AG04450 (cell line): ENCODE results near the gene HK1. TPM values are rescaled to one million over a fixed set of nuclear protein-coding genes. Genes with fewer than 3 reads are reported as not detected.
A peak's percentile ranks its signal among the peaks of the same experiment; 100 is the strongest.

Experiments used
- CTCF ChIA-PET: fragments of 300-600, 350-600 bp; formaldehyde crosslinking; extraction: SDS; loops from one replicate; lab custom pipeline; 2022; ENCODE audit warnings: antibody characterized with exemption, inconsistent platforms; lab: Charles Lee
- POLR2A ChIA-PET: fragments of 350-600 bp; formaldehyde crosslinking; extraction: SDS; loops from one replicate; lab custom pipeline; 2021; ENCODE audit warnings: antibody characterized with exemption, inconsistent platforms; lab: Yijun Ruan, JAX
- DNase-seq: peaks from one replicate; pipeline ENCODE4 v3.0.0-alpha.2; 2011; ENCODE audit warnings: low read depth, low spot score
- H3K27ac ChIP-seq: one replicate; pipeline ENCODE4 v1.5.1; 2012; ENCODE audit warnings: low read depth, low read length, control low read depth
- H3K27me3 ChIP-seq: one replicate; pipeline ENCODE4 v1.6.0; 2012; ENCODE audit warnings: low read length; ENCODE audit not compliant: control insufficient read depth, insufficient read depth
- H3K4me3 ChIP-seq: 2 replicates; pipeline ENCODE4 v1.5.1; 2011; ENCODE audit warnings: mild to moderate bottlenecking, low read depth, low read length, control low read depth
- H3K9me3 ChIP-seq: 2 replicates; pipeline ENCODE4 v1.5.1; 2012; ENCODE audit warnings: low read length; ENCODE audit not compliant: control insufficient read depth, insufficient read depth
- polyA plus RNA-seq: library from polyadenylated mRNA; depleted of rRNA; stranded (reverse); fragments of >200 nt; gene quantifications from 2 replicates; pipeline ENCODE4 v1.2.3, GENCODE V29; 2011
- TF ChIP-seq, protein P1 (sequence below): IDR thresholded peaks from 2 replicates; pipeline ENCODE4 v1.5.1; 2011; ENCODE audit warnings: low read depth, low read length, control low read depth, inconsistent platforms

Gene HK1
- polyA plus RNA-seq, 1 experiment = 31.9 TPM

DNA sequence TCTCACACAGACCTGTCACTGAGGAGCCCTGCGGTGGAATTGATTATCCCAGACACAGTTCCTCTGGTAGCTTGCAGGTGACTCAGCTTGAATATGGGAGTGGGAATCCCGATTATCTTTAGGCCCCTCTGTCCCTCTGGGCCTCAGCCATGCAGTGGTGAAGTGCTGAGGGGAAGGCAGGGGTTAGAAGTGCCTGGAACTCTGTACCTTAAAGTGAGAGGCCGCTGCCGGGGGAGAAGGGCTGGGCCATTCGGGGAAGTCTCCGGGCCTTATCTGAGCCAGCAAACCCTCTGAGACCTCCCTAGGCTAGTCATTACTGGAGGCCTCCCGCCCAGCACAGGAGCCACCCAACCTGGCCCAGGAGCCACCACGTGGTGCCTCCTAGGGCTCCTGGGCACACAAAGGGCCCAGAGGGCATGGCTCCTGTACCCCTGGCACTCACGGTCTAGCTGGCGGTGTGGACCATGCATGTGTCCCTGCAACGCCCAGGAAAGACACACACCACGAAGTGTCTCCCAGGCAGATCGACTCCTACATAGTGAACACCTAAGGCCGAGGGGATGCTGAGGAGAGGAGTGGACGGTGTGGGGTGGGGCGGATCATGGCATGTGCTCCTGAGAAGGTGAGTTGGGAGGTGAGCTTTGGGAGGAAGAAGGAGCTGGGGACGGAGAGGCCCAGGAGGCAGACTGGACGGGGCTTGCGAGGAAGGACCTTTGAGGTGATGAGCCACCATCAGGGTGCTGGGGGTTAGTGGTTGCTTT is 56.2 kb downstream of the HK1 start:
- no peak for DNase-seq
- no peak overlapping the region for H3K27ac ChIP-seq
- POLR2A ChIA-PET = no interaction called here
- CTCF ChIA-PET = no interaction called here
- H3K9me3 ChIP-seq = no peaks in the 10 kb centered on the region
- TF ChIP-seq, protein P1, sequence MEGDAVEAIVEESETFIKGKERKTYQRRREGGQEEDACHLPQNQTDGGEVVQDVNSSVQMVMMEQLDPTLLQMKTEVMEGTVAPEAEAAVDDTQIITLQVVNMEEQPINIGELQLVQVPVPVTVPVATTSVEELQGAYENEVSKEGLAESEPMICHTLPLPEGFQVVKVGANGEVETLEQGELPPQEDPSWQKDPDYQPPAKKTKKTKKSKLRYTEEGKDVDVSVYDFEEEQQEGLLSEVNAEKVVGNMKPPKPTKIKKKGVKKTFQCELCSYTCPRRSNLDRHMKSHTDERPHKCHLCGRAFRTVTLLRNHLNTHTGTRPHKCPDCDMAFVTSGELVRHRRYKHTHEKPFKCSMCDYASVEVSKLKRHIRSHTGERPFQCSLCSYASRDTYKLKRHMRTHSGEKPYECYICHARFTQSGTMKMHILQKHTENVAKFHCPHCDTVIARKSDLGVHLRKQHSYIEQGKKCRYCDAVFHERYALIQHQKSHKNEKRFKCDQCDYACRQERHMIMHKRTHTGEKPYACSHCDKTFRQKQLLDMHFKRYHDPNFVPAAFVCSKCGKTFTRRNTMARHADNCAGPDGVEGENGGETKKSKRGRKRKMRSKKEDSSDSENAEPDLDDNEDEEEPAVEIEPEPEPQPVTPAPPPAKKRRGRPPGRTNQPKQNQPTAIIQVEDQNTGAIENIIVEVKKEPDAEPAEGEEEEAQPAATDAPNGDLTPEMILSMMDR = no peak
- no peaks in the 10 kb centered on the region for H3K27me3 ChIP-seq
- H3K4me3 ChIP-seq = no peak overlapping the region

DNA sequence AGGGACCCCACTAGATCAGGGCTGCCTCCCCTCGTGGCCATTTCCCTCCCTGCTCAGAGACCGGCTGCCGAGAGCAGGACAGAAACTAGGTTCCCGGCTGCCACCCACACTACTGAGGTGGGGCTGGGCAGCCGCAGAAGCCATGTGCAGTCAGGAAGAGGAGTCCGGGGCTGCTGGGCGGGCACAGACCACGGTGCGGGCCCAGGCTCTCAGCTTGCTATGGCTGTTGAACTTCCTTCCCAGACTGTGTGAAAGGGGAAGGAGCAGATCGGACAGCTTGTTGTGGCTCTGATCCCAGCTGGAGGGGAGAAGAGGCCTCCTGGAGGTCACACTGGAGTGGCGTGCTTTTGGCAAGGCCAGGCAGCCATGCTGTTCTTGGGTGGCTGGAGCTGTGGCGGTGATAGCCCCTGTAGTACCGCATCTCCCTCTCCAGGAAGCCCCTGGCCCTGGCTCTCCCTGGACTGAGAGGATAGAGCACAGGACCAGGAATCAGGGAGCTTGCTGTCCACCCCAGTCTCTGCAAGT is 56.8 kb downstream of the HK1 start:
- POLR2A ChIA-PET = no interaction called here
- CTCF ChIA-PET = interaction anchor here (1.1 kb wide), 1 partner anchor 58 kb away, joined by 3 read pairs; no protein-coding TSS in a partner anchor
- Histone ChIP-seq H3K9me3 (no peaks in the 10 kb centered on the region), H3K27me3 (no peaks in the 10 kb centered on the region), H3K4me3 (no peak overlapping the region), H3K27ac (no peak overlapping the region)
- no peak for DNase-seq
- TF ChIP-seq, protein P1 = no peak

DNA sequence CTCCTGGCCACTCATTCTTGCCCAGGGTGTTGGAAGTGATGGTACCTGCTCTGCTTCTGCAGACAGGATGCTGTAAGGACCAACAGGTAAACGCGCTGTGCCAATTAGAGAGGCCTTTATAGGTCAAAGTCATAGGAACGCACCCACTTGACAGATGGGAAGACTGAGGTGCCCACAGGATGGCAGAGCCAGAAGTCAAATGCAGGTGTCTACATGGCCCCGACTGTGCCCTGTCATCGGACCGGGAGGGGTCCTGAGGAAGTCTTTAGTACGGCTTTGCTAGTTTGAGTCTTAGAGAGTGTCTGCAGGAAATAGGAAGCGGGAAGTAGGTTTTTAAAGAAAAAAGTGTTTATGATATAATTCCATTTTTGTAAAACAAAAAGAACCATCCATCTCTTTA is 57.3 kb downstream of the HK1 start:
- Histone ChIP-seq H3K27me3 (no peaks in the 10 kb centered on the region), H3K27ac (no peak overlapping the region), H3K4me3 (no peak overlapping the region), H3K9me3 (no peaks in the 10 kb centered on the region)
- DNase-seq = no peak
- POLR2A ChIA-PET = no interaction called here
- CTCF ChIA-PET = interaction anchor here (1.1 kb wide), 1 partner anchor 57 kb away, joined by 3 read pairs; no protein-coding TSS in a partner anchor
- TF ChIP-seq, protein P1 = no peak

GRCh38 chr10:69336952-69337295 is 58.6 kb downstream of the HK1 start:
- Histone ChIP-seq H3K9me3 (no peaks in the 10 kb centered on the region), H3K27me3 (no peaks in the 10 kb centered on the region), H3K4me3 (no peak overlapping the region), H3K27ac (peak overlapping the region; percentile 48)
- ChIA-PET POLR2A (interaction anchor here (0.6 to 0.9 kb wide), 2 partner anchors 9 to 11 kb away, joined by 3 to 4 read pairs; no protein-coding TSS in a partner anchor), CTCF (interaction anchor here (0.7 to 1.4 kb wide), 2 partner anchors 47 to 71 kb away, joined by 5 to 7 read pairs; no protein-coding TSS in a partner anchor)
- no peak for DNase-seq
- TF ChIP-seq, protein P1 = no peak
